Choroid plexus epithelial cell (primary cell): ENCODE measurements around the gene MTARC2.
"Not testable (repeated sequence)": the region's sequence is repeated elsewhere in the genome, so short reads cannot be mapped to it uniquely, and the experiment has no call there.

ENCODE experiments used
- DNase-seq: peaks from one replicate; pipeline ENCODE4 v3.0.0-alpha.2; 2010; ENCODE audit warnings: low read depth
- H3K4me3 ChIP-seq: 2 replicates; pipeline ENCODE4 v1.5.1; 2011; ENCODE audit warnings: low read depth, mild to moderate bottlenecking, control low read depth, low read length, moderate library complexity
- TF ChIP-seq, protein P1 (sequence below): conservative IDR thresholded peaks from 2 replicates; pipeline ENCODE4 v1.5.1; 2011; ENCODE audit warnings: low read depth, mild to moderate bottlenecking, control low read depth, inconsistent platforms, low read length, moderate library complexity

Gene MTARC2

DNA sequence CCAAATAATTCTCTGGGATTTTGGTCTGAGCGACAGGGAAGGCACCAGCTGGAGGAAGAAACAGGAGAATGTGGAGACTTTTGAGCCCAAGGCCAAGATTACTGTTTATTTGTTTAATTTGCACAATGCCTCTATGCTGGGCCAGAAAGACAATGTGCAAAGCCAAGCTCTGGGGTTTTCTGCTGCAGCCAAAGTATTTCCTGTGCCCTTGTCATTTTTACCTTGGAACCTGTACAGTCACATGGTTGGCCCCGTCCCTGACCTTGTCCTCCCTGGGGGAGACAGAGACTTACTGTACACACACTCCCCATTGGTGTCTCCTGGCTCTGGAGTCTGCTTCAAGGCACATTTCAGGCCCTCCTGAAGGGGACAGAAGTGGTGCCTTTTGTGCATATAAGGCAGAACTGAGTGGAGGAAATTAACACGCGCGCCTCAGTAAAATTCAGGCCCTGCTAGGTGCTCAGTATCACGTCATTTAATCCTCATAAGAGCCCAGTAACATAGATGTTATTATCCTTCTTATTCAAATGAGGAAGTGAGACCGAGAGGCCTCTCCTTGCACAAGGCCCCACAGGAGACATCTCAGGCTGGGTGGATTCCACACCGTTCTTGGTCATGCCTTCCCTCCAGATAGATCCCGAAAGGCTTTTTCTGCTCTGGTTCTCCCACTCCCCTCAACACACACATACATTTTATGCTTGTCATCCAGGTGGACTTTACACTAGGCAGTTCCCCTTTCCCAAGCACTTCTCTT, 36.9 kb upstream of the MTARC2 start:
- DNase-seq: no peak
- no peak overlapping the region for H3K4me3 ChIP-seq
- TF ChIP-seq, protein P1, sequence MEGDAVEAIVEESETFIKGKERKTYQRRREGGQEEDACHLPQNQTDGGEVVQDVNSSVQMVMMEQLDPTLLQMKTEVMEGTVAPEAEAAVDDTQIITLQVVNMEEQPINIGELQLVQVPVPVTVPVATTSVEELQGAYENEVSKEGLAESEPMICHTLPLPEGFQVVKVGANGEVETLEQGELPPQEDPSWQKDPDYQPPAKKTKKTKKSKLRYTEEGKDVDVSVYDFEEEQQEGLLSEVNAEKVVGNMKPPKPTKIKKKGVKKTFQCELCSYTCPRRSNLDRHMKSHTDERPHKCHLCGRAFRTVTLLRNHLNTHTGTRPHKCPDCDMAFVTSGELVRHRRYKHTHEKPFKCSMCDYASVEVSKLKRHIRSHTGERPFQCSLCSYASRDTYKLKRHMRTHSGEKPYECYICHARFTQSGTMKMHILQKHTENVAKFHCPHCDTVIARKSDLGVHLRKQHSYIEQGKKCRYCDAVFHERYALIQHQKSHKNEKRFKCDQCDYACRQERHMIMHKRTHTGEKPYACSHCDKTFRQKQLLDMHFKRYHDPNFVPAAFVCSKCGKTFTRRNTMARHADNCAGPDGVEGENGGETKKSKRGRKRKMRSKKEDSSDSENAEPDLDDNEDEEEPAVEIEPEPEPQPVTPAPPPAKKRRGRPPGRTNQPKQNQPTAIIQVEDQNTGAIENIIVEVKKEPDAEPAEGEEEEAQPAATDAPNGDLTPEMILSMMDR: no peak

DNA sequence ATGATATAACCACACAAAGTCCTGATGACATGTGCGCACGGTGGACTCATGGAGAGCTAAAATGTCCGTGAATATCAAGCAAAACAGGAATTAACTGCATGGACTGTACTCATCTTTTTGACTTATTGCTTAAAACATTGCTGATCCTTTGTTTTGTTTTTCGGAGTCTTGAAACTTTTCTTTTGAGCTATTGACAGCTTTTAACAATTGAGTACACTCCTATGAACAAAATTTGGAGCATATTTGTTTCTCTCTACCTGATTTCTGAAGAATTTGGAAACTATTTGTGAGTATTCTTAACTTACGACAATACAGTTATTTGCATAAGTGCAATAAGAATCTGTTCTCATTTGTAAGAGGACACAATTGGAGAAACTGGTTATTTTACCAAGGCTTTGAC, 32.1 kb upstream of the MTARC2 start:
- DNase-seq, H3K4me3 ChIP-seq: not testable (repeated sequence)

DNA sequence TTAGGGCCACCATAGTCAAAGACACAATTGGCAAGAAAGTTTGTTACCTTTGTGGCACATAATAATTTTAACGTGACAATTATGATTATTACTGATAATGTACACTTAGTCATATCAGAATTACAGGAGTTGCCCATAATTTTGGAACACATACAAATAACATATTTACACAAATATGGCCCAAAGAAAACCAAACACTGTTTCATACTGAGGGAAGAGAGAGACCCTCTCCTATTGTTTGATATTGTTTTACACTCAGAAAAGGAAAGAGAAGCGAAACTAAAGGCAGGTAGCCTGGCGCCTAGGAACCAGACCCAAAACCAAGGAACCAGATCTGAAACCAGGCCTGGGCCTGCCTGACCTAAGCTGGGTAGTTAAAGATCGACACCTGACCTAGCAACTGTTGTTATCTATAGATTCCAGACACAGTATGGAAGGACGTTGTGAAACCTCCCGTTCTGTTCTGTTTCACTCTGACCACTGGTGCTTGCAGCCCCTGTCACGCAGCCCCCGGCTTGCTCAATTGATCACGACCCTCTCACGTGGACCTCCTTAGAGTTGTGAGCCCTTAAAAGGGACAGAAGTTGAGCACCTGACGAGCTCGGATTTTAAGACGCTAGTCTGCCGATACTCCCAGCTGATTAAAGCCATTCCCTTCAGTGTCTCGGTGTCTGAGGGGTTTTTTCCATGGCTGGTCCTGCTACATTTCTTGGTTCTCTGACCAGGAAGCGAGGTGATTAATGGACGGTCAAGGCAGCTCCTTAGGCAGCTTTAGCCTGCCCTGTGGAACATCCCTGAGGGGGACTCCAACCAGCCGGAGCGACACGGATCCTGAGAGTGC, 30.1 kb upstream of the MTARC2 start:
- DNase-seq: no peak
- TF ChIP-seq, protein P1: no peak
- no peak overlapping the region for H3K4me3 ChIP-seq

DNA sequence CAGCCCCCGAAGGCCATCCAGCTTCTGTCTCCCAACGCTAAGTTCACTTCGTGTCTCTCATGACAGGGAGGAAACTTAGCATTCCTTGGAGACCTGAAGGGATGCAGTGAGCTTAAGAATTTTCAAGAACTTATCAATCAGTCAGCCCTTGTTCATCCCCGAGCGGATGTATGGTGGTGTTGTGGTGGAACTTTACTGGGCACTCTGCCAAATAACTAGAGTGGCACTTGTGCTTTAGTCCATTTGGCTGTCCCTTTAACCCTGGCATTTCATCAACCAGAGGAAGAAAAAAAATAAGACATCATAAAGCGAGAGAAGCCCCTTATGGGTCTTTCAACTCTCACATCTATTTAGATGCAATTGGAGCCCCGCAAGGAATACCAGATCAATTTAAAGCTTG, 26.9 kb upstream of the MTARC2 start:
- DNase-seq, H3K4me3 ChIP-seq: not testable (repeated sequence)

DNA sequence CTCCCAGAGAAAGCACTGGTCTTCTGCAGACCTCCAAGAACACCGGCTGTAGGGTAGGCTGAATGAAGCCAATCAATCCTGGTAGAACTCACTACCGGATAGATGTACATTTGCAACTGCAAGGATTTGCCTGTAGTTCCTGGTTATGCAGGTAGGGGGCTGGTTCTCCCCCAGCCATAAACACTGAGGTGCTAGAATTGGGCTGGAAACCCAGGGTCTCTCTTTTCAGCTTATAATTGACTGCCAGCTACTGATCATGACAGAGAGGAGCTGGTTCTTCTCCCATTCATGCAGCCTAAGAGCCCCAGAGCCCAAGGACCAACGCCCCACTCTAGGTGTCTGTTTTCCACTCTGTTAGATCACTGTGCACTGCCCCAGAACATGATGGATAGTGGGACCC, 21.5 kb upstream of the MTARC2 start:
- H3K4me3 ChIP-seq: no peak overlapping the region
- DNase-seq: no peak
- TF ChIP-seq, protein P1: peak; percentile 34

DNA sequence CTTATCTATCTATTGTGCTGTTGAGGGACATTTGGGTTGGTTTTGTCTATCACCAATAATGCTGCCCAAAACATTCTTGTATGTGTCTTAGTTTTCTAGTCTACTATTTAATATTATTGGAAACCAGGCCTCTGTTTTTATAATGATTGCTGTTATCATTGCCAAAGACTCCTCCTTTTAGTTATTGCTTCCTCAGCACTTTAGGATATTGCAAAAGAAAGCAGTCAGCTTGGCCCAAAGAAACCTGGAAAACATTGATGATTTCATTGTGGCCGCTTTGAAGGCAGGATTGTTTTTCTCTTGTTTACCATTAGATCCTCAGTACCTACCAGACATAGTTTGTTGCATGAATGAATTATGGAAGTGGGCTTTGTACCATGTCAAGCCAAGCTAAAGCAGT, 20.6 kb upstream of the MTARC2 start:
- TF ChIP-seq, protein P1: no peak
- no peak overlapping the region for H3K4me3 ChIP-seq
- no peak for DNase-seq

DNA sequence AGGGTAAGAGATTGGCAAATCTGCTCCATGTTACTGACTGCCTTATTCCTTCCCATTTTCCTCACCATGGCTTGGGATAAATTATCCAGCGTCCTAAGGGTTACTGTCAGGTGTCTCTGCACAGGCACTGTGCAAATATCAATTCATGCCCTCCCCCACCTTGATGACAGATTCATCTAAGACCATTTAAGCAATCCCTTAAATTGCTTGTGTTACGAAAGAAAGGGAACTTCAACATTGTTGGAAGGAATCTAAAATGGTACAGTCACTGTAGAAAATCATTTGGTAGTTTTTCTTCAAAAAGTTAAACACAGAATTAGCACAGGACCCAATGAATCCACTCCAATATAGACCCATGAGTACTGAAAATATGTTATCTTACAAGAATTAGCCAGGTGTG, 17.6 kb upstream of the MTARC2 start:
- TF ChIP-seq, protein P1: no peak
- H3K4me3 ChIP-seq: no peak overlapping the region
- no peak for DNase-seq

DNA sequence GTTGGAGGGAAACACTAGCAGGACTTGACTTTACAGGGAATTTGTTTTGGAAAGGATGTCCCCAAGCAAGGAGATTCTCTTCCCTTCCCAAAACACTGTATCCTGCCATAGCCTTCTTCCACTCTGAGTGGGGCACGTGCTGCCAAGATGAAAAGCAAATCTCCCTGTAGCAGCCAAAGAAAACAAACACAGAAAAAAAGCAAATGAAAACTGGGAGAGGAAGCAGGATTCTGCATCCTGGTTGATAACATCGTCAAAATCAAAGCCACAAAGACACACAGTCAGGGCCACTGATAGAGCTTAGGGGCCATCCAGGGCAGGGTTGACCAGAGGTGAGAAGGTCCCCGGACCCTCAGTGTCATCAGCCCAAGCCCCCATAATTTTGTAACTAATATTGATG, 16.0 kb upstream of the MTARC2 start:
- TF ChIP-seq, protein P1: no peak
- no peak for DNase-seq
- H3K4me3 ChIP-seq: no peak overlapping the region
